ENCODE data around the gene KANK2.
A peak's percentile ranks its signal among the peaks of the same experiment; 100 is the strongest.

The KANK2 gene

DNA sequence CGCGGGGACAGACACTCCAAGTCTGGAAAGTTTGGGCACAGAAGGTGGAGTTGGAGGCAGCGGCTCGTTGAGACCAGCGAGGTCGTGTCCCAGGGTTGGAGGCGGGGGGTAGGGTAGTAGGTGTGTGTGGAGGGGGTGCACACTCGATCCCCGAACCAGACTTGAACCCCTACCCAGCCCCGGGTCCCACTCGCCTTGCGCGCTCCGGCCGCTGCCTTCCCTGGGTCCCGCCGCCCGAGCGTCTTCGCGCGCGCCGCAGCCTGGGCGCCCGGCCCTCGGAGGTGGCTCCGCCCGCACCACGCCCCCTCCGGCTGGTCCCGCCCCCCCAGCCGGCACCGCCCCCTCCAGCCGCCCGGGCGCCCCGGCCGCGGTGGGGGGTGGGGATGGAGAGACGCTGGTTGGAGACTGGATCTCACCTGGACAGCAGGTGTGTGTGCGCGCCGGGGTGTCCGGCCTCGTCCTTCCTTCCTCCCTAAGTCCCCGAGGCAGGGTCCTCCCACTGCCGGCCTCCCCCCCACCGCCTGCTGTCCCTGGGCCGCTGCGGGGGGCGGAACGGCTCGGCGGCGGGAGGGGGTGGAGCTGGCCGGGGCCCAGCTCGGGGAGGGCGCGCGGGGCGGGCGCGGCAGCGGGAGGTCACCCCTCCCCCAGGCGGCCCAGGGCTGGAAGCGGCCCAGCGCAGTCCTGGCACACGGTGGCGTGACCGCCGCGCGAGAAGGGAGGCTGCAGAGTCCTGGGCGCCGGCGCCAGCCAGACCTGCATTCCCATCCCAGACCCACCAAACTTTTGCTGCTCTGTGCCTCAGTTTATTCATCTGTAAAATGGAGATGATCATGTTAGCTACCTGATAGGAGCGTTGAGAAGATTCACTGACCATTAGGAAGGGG, at the start of gene KANK2:
KANK2 (minus strand) TSS at position 255 of the 884 bp plus-strand sequence. CDS start 3,034 bp downstream, outside the sequence.
- peak; percentile 77 for DNase-seq

DNA sequence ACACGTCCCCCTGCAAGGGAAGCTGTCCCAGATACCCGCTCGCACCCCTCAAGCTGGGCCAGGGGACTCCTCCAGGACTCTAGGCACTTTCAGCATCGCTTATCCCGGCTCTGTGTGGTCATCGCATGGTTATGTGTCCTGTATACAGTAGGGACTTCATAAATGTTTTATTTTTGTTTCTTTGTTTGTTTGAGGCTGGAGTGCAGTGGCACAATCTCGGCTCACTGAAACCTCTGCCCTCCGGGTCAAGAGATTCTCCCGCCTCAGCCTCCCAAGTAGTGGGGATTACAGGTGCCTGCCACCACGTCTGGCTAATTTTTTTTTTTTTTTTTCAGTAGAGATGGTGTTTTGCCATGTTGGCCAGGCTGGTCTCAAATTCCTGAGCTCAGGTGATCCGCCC, 49.6 kb upstream of the KANK2 start:
- DNase-seq: no peak

DNA sequence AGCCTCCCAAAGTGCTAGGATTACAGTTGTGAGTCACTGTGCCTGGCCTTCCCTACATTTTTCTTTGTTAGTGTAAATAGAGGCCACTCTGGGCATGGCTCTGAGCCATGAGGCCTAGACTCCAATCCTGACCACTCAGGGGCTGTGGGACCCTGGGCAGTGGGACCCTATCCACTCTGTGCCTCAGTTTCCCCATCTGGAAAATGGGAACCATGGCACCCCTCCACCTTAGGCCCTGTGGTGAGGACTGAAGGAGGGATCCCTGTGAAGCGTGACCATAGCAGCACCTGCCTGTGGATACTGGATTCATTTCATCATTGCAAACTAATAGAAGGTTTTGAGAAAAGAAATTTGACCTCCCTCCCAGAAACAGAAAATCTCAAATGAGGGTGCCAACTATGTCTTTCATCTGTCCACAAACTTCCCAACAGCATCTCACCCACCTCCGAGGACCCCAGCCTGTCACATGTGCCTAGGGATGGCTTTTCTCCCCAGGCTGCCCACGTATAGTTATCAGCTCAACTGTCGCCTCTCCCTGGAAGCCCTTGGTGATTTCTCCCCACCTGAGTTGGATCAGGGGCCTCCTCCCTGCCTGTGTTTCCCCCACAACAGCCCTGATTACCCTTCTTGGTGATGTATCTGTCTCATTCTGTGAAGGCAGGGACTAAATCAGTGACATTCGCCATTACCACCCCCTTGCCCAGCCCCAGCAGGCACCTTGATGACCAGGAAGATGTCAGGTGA, 47.7 kb upstream of the KANK2 start:
- DNase-seq: no peak

- no peak for DNase-seq
Observed at GRCh38 chr19:11243798-11244169, 46.4 kb upstream of the KANK2 start.

GRCh38 chr19:11242864-11243797, 45.8 kb upstream of the KANK2 start:
- peak; percentile 83 for DNase-seq

DNA sequence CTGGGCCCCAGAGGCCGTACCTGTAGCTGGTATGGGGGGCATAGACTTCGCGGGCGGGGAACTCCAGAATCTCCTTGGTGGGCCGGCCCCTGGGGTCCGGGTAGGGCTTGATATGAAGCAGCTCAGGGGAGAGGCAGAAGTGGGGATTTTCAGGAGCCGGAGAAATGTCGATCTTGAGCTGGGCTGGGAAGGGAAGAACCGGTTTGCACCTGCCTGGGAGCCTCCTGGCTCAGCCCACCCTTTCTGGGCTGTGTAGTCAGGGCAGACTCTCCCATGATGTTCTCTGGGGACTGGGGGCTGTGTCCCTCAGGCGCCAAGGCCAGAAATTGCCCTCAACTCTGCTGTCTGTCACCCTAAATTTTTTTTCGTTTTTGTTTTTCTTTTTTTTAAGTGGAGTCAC, 44.7 kb upstream of the KANK2 start:
- no peak for DNase-seq

GRCh38 chr19:11240008-11240444, 42.7 kb upstream of the KANK2 start:
- no peak for DNase-seq

GRCh38 chr19:11239377-11240000, 42.1 kb upstream of the KANK2 start, which contains the start of gene ANGPTL8:
Gene ANGPTL8, plus strand, starts transcription at chr19:11239619. Its CDS starts 19 bp downstream, at chr19:11239638.
- DNase-seq: no peak

- DNase-seq: no peak
Observed at GRCh38 chr19:11238781-11239376, 41.5 kb upstream of the KANK2 start.

DNA sequence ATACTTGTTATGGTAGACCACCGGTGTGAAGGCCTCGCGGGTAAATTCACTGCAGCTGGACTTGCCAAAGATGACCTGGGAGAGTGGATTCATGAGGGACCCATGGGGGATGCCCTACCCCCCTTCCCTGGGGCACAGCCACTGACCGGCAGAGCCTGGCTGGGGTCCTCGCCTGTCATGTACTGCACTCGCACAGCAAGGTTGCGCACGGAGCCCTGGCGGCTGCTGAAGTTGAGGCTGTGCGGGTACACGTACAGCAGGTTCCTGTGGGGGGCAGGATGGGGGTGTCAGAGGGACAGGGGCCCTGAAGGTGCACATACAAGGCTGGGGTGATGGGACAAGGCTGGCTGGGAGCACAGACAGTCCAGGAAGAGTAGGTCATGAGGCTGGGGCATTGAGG, 40.7 kb upstream of the KANK2 start:
- DNase-seq: no peak

DNA sequence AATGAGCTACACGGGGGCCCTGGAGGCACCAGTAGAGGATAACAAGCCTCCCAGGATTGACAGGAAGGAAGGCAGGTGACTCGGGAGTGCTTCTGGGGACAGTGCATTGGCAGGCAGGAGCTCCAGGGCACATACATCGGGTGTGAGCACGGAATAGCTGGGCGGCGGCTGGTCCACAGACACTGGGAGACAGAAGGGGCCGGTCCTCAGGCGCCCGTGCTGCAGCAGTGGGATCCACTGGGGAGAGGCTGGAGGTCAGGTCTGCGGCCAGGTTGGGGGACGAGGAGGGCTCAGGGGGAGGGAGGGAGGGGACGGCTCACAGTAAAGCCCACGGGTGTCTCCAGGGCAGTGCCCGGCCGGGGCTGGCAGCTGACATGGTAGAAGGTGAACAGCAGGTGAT, 40.0 kb upstream of the KANK2 start:
- DNase-seq: no peak

DNA sequence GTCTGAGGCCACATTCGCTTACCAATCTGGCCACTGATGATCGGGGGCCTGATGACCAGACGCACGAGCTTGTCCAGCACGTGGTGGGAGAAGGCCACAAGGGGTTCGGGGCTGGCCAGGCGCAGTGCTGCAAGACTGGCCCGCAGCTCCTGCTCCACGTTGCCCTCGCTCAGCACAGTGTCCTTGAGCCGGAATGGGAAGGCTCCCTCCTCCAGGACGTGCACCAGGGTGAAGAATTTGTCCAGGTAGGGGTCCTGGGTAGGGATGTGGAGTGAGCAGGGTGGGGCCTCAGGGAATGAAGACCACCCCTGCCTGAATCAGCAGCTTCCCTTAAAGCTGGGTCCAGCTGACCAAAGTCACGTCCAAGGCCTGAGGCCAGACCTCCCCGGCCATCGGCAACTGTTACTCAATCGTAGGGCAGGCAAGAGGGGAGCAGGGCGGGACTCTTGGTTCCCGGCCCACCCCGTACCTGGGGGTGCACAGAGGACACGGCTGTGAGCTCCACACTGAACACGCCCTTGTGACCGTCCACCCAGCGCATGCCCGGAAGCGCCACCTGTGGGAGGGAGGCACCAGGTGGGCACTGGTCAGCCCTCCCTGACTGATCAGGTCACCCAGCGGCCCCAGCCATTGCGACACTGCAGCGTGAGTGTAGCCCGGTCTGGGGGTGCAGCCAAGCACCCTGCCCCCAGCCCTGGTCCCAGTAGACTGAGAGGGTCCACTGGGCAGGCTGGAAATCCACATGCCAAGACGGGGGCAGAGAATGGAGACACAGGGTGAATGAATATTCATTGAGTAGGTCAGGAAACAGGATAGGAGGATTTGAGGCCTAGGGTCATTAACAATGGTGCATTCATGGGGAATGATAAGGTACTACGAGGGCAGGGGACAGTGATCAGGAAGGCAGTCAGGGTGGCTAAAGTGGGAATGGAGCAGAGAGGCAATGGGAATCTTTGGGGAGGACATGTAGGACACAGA, 39.3 kb upstream of the KANK2 start:
- DNase-seq: no peak

DNA sequence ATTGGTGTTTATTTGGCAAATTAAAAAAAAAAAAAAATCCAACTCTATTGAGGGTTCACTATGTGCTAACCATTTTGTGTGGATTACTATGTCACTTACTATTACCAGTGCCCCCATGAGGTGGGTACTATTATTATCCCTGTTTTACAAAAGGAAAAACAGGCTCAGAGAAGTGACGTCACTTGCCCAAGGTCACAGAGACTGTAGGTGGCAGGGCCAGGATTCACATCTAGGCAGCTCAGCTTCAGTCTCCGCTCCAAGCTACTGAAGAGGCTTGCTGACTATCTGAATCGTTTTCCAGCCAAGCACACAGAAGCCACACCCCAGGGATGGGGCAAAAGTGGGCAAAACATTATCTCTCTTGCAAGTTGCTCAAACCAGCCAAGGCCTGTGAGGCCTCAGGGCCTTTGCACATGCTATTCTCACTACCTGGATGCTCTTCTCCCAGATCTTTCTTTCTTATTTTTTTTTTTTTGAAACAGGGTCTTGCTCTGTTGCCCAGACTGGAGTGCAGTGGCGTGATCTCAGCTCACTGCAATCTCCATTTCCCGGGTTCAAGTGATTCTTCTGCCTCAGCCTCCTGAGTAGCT, 37.2 kb upstream of the KANK2 start:
- DNase-seq: no peak

DNA sequence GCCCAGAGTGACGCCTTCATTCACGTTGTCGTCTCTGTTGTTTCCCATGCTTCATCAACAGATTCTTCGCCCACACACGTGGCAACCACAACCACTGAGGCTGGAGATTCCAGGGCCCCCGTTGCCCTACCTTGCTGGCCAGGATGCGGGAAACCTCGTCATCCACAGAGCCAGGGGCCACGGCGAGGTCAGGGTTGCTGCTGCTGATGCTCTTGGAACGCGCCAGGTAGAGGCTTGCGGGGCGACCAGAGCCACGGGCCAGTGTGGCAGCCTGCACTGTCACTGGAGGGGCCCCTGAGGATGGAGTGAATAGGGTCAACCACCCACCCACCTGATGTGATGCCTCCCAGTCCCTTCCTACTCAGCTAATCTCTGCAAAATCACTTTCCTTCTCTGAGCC, 35.7 kb upstream of the KANK2 start:
- no peak for DNase-seq

GRCh38 chr19:11232555-11232954, 35.2 kb upstream of the KANK2 start:
- DNase-seq: no peak

DNA sequence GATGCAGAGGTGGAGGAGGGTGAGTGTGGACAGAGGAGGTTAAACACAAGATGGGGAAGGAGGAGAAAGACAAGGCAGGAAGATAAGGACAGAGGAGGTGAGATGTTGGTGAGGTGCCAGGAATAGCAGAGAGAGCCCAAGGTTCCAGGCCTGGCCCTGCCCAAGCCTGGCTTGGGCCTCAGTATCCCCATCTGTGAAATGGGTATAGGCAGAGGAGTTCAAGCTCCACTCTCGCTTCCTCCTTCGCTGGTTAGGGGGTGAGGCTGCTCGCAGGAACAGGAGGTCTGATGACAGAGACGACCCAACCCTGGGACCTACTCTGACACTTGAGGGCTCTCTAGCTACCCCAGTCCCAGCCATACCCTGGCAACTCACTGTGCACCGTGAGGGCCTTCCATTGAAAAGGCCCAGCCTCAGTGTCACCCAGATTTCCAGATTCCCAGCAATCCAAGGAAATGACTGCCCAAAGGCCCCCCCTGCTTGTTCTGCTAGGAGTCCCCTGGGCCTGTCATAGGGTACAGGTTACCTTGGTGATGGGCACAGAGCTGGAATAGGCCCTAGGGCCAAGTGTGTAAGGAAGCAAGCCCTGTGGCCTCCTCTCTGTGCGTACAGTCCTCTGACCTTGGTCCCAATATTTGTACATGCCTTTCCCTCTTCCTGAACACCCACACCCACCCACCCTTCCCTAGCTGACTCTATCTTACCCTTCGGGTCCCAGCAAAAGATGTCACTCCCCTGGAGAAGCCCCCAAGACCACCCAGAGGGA, 33.5 kb upstream of the KANK2 start:
- no peak for DNase-seq

DNA sequence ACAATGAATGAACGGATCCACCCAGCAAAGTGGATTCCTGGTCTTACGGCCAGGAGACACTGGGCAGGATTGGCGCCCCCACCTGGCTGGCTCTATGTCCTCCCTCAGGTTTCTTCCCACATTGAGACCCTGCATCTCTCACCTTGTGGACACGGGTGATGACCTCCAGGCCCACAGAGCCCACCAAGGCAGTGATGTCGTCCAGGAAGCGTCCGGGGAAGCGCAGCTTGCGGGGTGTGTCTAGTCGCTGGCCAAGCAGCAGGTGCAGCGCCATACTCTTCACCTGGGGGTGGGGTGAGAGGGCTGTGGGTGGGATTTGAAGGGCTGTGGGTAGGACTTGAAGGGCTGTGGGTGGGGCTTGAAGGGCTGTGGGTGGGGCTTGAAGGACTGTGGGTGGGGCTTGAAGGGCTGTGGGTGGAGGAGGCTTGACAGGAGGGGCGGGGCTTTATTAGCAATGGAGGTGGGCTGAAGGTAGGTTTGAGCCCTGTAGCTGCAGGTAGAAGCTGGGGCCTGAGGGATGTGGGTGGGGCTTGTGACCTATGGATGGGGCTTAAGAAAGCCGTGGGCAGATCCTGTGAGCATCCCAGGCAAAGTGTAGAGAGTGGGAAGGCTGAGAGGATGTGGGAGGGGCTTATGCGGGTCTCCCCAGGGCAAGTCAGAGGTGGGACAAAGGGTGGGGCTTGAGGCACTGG, 30.0 kb upstream of the KANK2 start:
- no peak for DNase-seq

DNA sequence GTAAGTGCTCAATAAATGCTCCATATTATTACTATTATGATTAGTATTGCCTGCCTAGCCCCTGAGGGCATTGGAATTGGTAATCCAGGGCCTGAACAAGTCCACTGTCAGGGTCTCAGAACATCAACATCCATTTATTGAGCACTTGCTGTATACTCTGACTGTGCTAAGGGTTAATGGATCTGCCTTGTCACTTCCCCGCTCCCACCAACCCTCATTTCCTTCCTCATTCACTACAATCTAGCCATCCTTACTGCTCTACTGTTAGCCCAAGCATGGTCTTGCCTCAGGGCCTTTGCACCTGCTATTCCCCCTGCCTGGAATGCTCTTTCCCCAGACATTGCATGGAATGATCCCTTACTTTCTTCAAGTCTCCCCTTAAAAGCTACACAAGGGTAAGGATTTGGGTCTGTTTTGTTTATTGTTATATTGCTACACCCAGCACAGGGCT, 29.4 kb upstream of the KANK2 start:
- DNase-seq: no peak

- DNase-seq: no peak
Observed at GRCh38 chr19:11225815-11226214, 28.5 kb upstream of the KANK2 start.
